Endodermal cell (in vitro differentiated cells): Measurements from ENCODE around the gene CSH1. TPM values are rescaled to one million over a fixed set of nuclear protein-coding genes. Genes with fewer than 3 reads are reported as not detected.

ENCODE experiments used
- DNase-seq: peaks from one replicate; pipeline ENCODE4 v3.0.0-alpha.2; 2017
- H3K27ac ChIP-seq: 2 replicates; pipeline ENCODE4 v1.5.1; 2013; ENCODE audit warnings: mild to moderate bottlenecking, low read depth, low read length, moderate library complexity
- H3K27me3 ChIP-seq: 2 replicates; pipeline ENCODE4 v1.6.1; 2013; ENCODE audit warnings: mild to moderate bottlenecking, low read length, moderate library complexity; ENCODE audit not compliant: insufficient read depth, control insufficient read depth, poor library complexity, severe bottlenecking
- H3K36me3 ChIP-seq: 2 replicates; pipeline ENCODE4 v1.7.0; 2013; ENCODE audit warnings: mild to moderate bottlenecking, low read length, moderate library complexity; ENCODE audit not compliant: control insufficient read depth, insufficient read depth
- H3K4me1 ChIP-seq: one replicate; pipeline ENCODE4 v1.7.0; 2013; ENCODE audit warnings: low read length; ENCODE audit not compliant: control insufficient read depth, insufficient read depth
- H3K4me3 ChIP-seq: 2 replicates; pipeline ENCODE4 v1.5.1; 2013; ENCODE audit warnings: mild to moderate bottlenecking, low read length, moderate library complexity
- H3K9ac ChIP-seq: 2 replicates; pipeline ENCODE4 v1.6.1; 2013; ENCODE audit warnings: mild to moderate bottlenecking, low read length, moderate library complexity; ENCODE audit not compliant: poor library complexity, severe bottlenecking; ENCODE audit errors: extremely low read depth
- H3K9me3 ChIP-seq: 2 replicates; pipeline ENCODE4 v1.6.1; 2013; ENCODE audit warnings: mild to moderate bottlenecking, low read length, moderate library complexity; ENCODE audit not compliant: control insufficient read depth
- H3K27ac Mint-ChIP-seq: 2 replicates; pipeline ENCODE4 v1.8.0; 2020; ENCODE audit warnings: mixed read lengths
- H3K27me3 Mint-ChIP-seq: 2 replicates; pipeline ENCODE4 v1.8.0; 2021; ENCODE audit warnings: mild to moderate bottlenecking, mixed read lengths; ENCODE audit not compliant: insufficient read depth
- H3K36me3 Mint-ChIP-seq: 2 replicates; pipeline ENCODE4 v1.8.0; 2020; ENCODE audit warnings: low read depth, mixed read lengths
- H3K4me1 Mint-ChIP-seq: 2 replicates; pipeline ENCODE4 v1.8.0; 2020; ENCODE audit warnings: mixed read lengths
- H3K4me3 Mint-ChIP-seq: 2 replicates; pipeline ENCODE4 v1.8.0; 2020; ENCODE audit warnings: mild to moderate bottlenecking, moderate library complexity, mixed read lengths
- H3K9me3 Mint-ChIP-seq: 2 replicates; pipeline ENCODE4 v1.8.0; 2020; ENCODE audit warnings: mild to moderate bottlenecking, mixed read lengths
- CTCF ChIP-seq: fragments of 200-600 bp; sonication (generic); conservative IDR thresholded peaks from 2 replicates; pipeline ENCODE4 v1.5.0; 2021; ENCODE audit warnings: antibody characterized with exemption, mild to moderate bottlenecking
- WGBS, 2 experiments: methylation state at CpG; one replicate each; pipeline versions ENCODE4 v1.1.5 to v1.1.7; 2013; ENCODE audit warnings: missing lambda C conversion rate in 2 of 2, mixed read lengths in 1 of 2; ENCODE audit not compliant: insufficient coverage in 1 of 2, insufficient read length in 1 of 2; 5-methylcytosine and 5-hydroxymethylcytosine counted together
- total RNA-seq, 2 donors: library from RNA; stranded (reverse); fragmentation: NEBNext Ultra II Directional in 1 of 2; extraction: Animal tissue kit (Norgen Biotek cat#: 25700) in 1 of 2; gene quantifications; 2 replicates in 1 of 2; 3 replicates in 1 of 2; pipeline ENCODE4 v1.2.1, GENCODE V29; 2021

The CSH1 gene
- total RNA-seq, 2 donors from 2014 or later, result 0.64 TPM; not detected in 1

DNA sequence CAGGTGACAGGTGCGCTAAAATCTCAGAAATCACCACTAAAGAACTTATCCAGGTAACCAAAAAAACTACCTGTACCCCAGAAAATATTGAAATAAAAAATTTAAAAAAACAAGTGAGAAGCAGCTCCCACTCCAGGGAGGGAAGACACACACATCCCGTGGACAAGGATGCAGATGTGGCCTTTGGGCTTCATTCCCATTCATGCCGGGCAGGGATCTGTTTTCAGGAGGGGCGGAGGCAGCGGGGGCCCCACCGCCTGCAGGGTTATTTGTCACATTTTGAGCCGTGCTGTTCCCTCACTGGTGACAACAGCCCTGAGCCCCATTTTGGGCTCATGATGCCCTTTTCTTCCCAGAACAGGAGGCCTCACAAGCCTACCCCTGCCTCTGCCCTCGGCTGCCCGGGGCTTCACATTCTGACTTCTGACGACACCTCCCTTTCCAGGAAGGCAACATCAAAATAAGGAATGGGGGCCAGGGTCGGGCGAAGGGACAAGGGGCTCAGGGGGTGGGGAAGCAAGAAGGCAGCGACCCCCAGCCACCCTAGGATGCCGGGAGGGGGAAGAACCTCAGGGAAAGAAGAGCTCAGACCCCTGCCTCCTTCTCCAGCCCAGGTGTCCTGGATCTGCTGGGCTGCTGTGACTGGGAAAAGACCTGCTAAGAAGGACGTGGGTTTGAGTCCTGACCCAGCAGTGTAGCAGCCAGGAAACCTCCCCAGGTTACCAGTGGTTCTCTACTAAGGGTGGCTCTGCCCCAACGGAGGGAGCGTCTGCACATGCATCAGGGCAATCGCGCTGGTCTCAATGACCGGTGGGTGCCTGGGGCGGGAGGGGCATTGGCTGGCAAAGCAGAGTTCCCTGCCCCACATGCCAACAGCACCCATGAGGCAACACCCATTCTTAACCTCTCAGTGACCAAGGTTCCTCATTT, 38.1 kb upstream of the CSH1 start:
- H3K36me3 Mint-ChIP-seq, result no peaks in the 10 kb centered on the region
- H3K9me3 Mint-ChIP-seq, result no peaks in the 10 kb centered on the region
- Histone ChIP-seq H3K36me3 (no peaks in the 10 kb centered on the region), H3K9ac (no peak overlapping the region), H3K4me1 (no peaks in the 10 kb centered on the region), H3K27ac (no peak overlapping the region), H3K9me3 (no peaks in the 10 kb centered on the region), H3K27me3 (no peaks in the 10 kb centered on the region), H3K4me3 (no peak overlapping the region)
- no peak for TF ChIP-seq CTCF
- WGBS, 2 experiments, result 89 to 90% methylated on average over 13 to 21 of the region's 21 CpGs
- no peaks in the 10 kb centered on the region for H3K27me3 Mint-ChIP-seq
- H3K4me1 Mint-ChIP-seq, result no peaks in the 10 kb centered on the region
- no peak overlapping the region for H3K27ac Mint-ChIP-seq
- no peak for DNase-seq
- no peak overlapping the region for H3K4me3 Mint-ChIP-seq

GRCh38 chr17:63933598-63933997, 37.2 kb upstream of the CSH1 start:
- H3K36me3 Mint-ChIP-seq, result no peaks in the 10 kb centered on the region
- Histone ChIP-seq H3K4me3 (no peak overlapping the region), H3K4me1 (no peaks in the 10 kb centered on the region), H3K27me3 (no peaks in the 10 kb centered on the region), H3K36me3 (no peaks in the 10 kb centered on the region), H3K9me3 (no peaks in the 10 kb centered on the region), H3K9ac (no peak overlapping the region), H3K27ac (no peak overlapping the region)
- H3K27ac Mint-ChIP-seq, result no peak overlapping the region
- no peak for DNase-seq
- no peak for TF ChIP-seq CTCF
- H3K4me3 Mint-ChIP-seq, result no peak overlapping the region
- H3K4me1 Mint-ChIP-seq, result no peaks in the 10 kb centered on the region
- H3K27me3 Mint-ChIP-seq, result no peaks in the 10 kb centered on the region
- 92 to 97% methylated on average over 7 to 8 of the region's 8 CpGs for WGBS, 2 experiments
- no peaks in the 10 kb centered on the region for H3K9me3 Mint-ChIP-seq

GRCh38 chr17:63932721-63933120, 36.3 kb upstream of the CSH1 start:
- Histone ChIP-seq H3K9me3 (no peaks in the 10 kb centered on the region), H3K9ac (no peak overlapping the region), H3K36me3 (no peaks in the 10 kb centered on the region), H3K4me3 (no peak overlapping the region), H3K27me3 (no peaks in the 10 kb centered on the region), H3K27ac (no peak overlapping the region), H3K4me1 (no peaks in the 10 kb centered on the region)
- no peak for TF ChIP-seq CTCF
- Mint-ChIP-seq H3K9me3 (no peaks in the 10 kb centered on the region), H3K27ac (no peak overlapping the region), H3K4me1 (no peaks in the 10 kb centered on the region), H3K4me3 (no peak overlapping the region), H3K27me3 (no peaks in the 10 kb centered on the region), H3K36me3 (no peaks in the 10 kb centered on the region)
- DNase-seq, result no peak
- 93 to 100% methylated on average over 2 to 4 of the region's 4 CpGs for WGBS, 2 experiments
